Breast epithelium (tissue), 3 donors: ENCODE measurements around the gene IGSF6.
"Not testable (repeated sequence)": the region's sequence is repeated elsewhere in the genome, so short reads cannot be mapped to it uniquely, and the experiment has no call there.

Experiments
- POLR2A ChIP-seq: fragments of 450-650 bp; IDR thresholded peaks from one replicate; pipeline ENCODE4 v1.6.1; 2016; ENCODE audit warnings: antibody characterized with exemption, mild to moderate bottlenecking, moderate library complexity
- POLR2AphosphoS5 ChIP-seq, 3 donors: sonication (generic); formaldehyde crosslinking; IDR thresholded peaks; one replicate each; pipeline ENCODE4 v1.6.1; 2017; ENCODE audit warnings: antibody characterized with exemption in 3 of 3
- TF ChIP-seq, protein P1 (sequence below), 3 donors: fragments of 450-650 bp; IDR thresholded peaks; one replicate each; pipeline ENCODE4 v1.5.1; 2016 to 2017; ENCODE audit warnings: antibody characterized with exemption in 3 of 3, mild to moderate bottlenecking in 3 of 3, moderate library complexity in 3 of 3

GRCh38 chr16:21680714-21681113 is 28.3 kb upstream of the IGSF6 start:
- TF ChIP-seq, protein P1, sequence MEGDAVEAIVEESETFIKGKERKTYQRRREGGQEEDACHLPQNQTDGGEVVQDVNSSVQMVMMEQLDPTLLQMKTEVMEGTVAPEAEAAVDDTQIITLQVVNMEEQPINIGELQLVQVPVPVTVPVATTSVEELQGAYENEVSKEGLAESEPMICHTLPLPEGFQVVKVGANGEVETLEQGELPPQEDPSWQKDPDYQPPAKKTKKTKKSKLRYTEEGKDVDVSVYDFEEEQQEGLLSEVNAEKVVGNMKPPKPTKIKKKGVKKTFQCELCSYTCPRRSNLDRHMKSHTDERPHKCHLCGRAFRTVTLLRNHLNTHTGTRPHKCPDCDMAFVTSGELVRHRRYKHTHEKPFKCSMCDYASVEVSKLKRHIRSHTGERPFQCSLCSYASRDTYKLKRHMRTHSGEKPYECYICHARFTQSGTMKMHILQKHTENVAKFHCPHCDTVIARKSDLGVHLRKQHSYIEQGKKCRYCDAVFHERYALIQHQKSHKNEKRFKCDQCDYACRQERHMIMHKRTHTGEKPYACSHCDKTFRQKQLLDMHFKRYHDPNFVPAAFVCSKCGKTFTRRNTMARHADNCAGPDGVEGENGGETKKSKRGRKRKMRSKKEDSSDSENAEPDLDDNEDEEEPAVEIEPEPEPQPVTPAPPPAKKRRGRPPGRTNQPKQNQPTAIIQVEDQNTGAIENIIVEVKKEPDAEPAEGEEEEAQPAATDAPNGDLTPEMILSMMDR (IDR thresholded peaks at IDR 0.05): not testable (repeated sequence)
- not testable (repeated sequence) for TF ChIP-seq POLR2A; POLR2AphosphoS5 (IDR thresholded peaks at IDR 0.05)
